Measurements from ENCODE around the gene CCDC188.
A peak's percentile ranks its signal among the peaks of the same experiment; 100 is the strongest.

CCDC188 gene

GRCh38 chr22:20193761-20194494, 43.1 kb upstream of the CCDC188 start (continued):
- TF ChIP-seq ZSCAN16 (tag by site-specific recombination; IDR thresholded peaks at IDR 0.05), result no peak

GRCh38 chr22:20192972-20193760, 42.3 kb upstream of the CCDC188 start:
- 0 out of 2 replicates have a peak, but pooled peaks have one; percentile 18 for TF ChIP-seq CTCF (tag by site-specific recombination; IDR thresholded peaks at IDR 0.05)
- no peak for TF ChIP-seq ZNF701 (tag by site-specific recombination; IDR thresholded peaks at IDR 0.05)
- no peak for TF ChIP-seq ZNF324 (tag by site-specific recombination; IDR thresholded peaks at IDR 0.05)
- TF ChIP-seq ZNF121 (tag by site-specific recombination; IDR thresholded peaks at IDR 0.05), result 0 out of 2 replicates have a peak, but pooled peaks have one; percentile 36
- no peak for TF ChIP-seq WT1 (tag by site-specific recombination; IDR thresholded peaks at IDR 0.05)
- Histone ChIP-seq H3K4me3 (ENCODE audit: low read depth, low read length) (no peak overlapping the region), H3K9me3 (ENCODE audit: control insufficient read depth, insufficient read depth, low read depth, low read length) (no peaks in the 10 kb centered on the region), H3K27ac (ENCODE audit: extremely low read depth, low read depth, low read length) (no peak overlapping the region), H3K4me1 (ENCODE audit: control insufficient read depth, insufficient read depth, low read length) (peaks cover 1% of the 10 kb centered on the region; the same call in 1 of the 2 replicates), H3K36me3 (ENCODE audit: control insufficient read depth in 2 of 2, insufficient read depth in 1 of 2, low read length in 2 of 2) (no peaks in the 10 kb centered on the region)
- ChIA-PET CTCF (interaction anchor here (0.6 to 1.9 kb wide), 5 partner anchors 12 to 229 kb away, joined by 3 to 7 read pairs (median 4); no protein-coding TSS in a partner anchor), POLR2A (no interaction called here)

DNA sequence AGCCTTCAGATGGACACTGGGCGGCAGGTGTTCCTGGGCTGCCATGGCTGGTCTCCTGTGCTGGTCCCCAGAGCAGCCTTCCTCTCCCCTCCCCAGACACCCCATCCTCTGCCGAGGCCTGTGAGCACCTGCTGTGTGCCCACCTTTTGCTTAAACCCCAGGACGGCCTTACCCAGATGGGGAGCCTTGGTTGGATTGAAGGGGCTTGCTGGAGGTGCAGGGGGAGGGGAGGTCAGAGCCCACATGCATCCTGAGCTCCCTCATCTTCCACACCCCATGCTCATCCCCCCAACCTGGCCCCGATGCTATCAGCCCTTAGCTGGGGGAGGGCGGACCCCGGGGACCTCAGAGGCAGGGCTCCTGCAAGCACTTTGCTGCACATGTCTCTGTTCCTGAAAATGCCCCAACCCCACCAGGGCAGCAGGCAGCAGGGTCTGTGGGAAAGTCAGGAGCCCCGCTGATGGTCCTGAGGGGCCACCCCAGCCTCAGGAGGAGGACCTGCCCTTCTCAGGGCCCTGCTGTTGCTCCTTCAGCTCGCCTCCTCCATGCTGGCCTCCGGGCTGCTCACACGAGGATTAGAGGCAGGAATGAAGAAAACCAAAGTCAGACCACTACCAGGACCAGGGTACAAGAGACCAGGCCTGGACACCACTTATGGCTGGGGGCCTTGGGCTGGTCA, 41.6 kb upstream of the CCDC188 start:
- Histone ChIP-seq H3K9me3 (ENCODE audit: control insufficient read depth, insufficient read depth, low read depth, low read length) (no peaks in the 10 kb centered on the region), H3K36me3 (ENCODE audit: control insufficient read depth in 2 of 2, insufficient read depth in 1 of 2, low read length in 2 of 2) (no peaks in the 10 kb centered on the region), H3K27ac (ENCODE audit: extremely low read depth, low read depth, low read length) (no peak overlapping the region), H3K4me3 (ENCODE audit: low read depth, low read length) (no peak overlapping the region), H3K4me1 (ENCODE audit: control insufficient read depth, insufficient read depth, low read length) (no peaks in the 10 kb centered on the region)
- ChIA-PET CTCF (interaction anchor here (0.6 to 1.9 kb wide), 4 partner anchors 11 to 46 kb away, joined by 4 to 7 read pairs (median 5); no protein-coding TSS in a partner anchor), POLR2A (no interaction called here)
- TF ChIP-seq ZNF76 (tag by site-specific recombination; IDR thresholded peaks at IDR 0.05; ENCODE audit: borderline replicate concordance, low read depth) (no peak), ZXDB (tag by site-specific recombination; IDR thresholded peaks at IDR 0.05) (no peak), ZNF701 (tag by site-specific recombination; IDR thresholded peaks at IDR 0.05) (no peak), ZNF544 (tag by site-specific recombination; IDR thresholded peaks at IDR 0.05) (no peak), ZNF560 (tag by site-specific recombination; IDR thresholded peaks at IDR 0.05; ENCODE audit: borderline replicate concordance) (no peak), ZNF416 (tag by site-specific recombination; IDR thresholded peaks at IDR 0.05) (no peak), ZNF776 (tag by site-specific recombination; IDR thresholded peaks at IDR 0.05; ENCODE audit: borderline replicate concordance) (no peak), ZNF221 (tag by site-specific recombination; IDR thresholded peaks at IDR 0.05; ENCODE audit: borderline replicate concordance) (no peak)

DNA sequence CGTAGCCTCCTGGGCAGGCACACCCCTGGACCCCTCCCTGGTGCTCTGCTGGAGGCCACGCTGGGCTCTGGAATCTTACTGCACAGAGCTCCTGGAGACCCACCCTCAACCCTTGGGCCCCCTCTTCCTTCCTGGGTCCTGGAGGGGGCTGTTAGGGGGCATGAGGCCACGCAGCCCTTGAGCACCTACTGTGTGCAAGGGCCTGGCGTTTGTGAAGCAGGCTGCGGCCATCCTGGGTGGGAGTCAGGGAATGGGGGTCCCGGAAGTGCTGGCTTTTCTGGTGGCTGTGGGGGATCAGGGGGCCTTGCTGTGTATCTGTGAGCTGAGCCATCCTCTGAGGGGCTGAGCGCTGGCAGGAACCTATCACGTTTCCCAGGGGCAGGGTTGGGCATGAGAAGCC, 40.9 kb upstream of the CCDC188 start:
- no peaks in the 10 kb centered on the region for H3K36me3 ChIP-seq (ENCODE audit: control insufficient read depth in 2 of 2, insufficient read depth in 1 of 2, low read length in 2 of 2)
- H3K9me3 ChIP-seq (ENCODE audit: control insufficient read depth, insufficient read depth, low read depth, low read length), result no peaks in the 10 kb centered on the region
- CTCF ChIA-PET, result no interaction called here
- no peaks in the 10 kb centered on the region for H3K4me1 ChIP-seq (ENCODE audit: control insufficient read depth, insufficient read depth, low read length)
- H3K4me3 ChIP-seq (ENCODE audit: low read depth, low read length), result no peak overlapping the region
- POLR2A ChIA-PET, result interaction anchor here (0.6 kb wide), 1 partner anchor 65 kb away, joined by 3 read pairs; no protein-coding TSS in a partner anchor
- TF ChIP-seq GLIS2 (tag by site-specific recombination; IDR thresholded peaks at IDR 0.05) (0 out of 2 replicates have a peak, but pooled peaks have one; percentile 28), ZNF146 (tag by site-specific recombination; IDR thresholded peaks at IDR 0.05) (no peak)
- no peak overlapping the region for H3K27ac ChIP-seq (ENCODE audit: extremely low read depth, low read depth, low read length)
